Lung (tissue), 12 donors: ENCODE measurements around the gene KRTAP12-3. TPM values are rescaled to one million over a fixed set of nuclear protein-coding genes. Genes with fewer than 3 reads are reported as not detected.

Experiments used
- ATAC-seq: fragments of 200-7000 bp; cut with Tn5 transposase; one replicate; pipeline ENCODE4 v1.9.1; 2020; ENCODE audit warnings: moderate number of reproducible peaks; ENCODE audit not compliant: insufficient read depth, low FRiP score
- DNase-seq, 3 donors: peaks; one replicate each; pipeline ENCODE4 v3.0.0-alpha.2; 2013 to 2017
- H3K27ac ChIP-seq, 2 donors: one replicate each; pipeline ENCODE4 v1.5.1; 2013; ENCODE audit warnings: mild to moderate bottlenecking in 2 of 2, moderate library complexity in 2 of 2, control low read depth in 1 of 2, inconsistent platforms in 1 of 2, low read depth in 1 of 2, low read length in 1 of 2
- H3K27me3 ChIP-seq, 3 donors: one replicate each; pipeline ENCODE4 v1.5.1; 2013; ENCODE audit warnings: low read length in 2 of 3; ENCODE audit not compliant: control insufficient read depth in 3 of 3, insufficient read depth in 3 of 3
- H3K36me3 ChIP-seq, 4 donors: one replicate each; pipeline ENCODE4 v1.5.1; 2013; ENCODE audit warnings: low read length in 4 of 4, mild to moderate bottlenecking in 1 of 4, moderate library complexity in 1 of 4; ENCODE audit not compliant: control insufficient read depth in 4 of 4, insufficient read depth in 4 of 4
- H3K4me1 ChIP-seq, 5 donors: one replicate each; pipeline ENCODE4 v1.5.1; 2013; ENCODE audit warnings: low read length in 5 of 5, mild to moderate bottlenecking in 2 of 5, moderate library complexity in 1 of 5; ENCODE audit not compliant: control insufficient read depth in 5 of 5, insufficient read depth in 5 of 5
- H3K4me3 ChIP-seq: one replicate; pipeline ENCODE4 v1.5.1; 2013; ENCODE audit warnings: mild to moderate bottlenecking, control low read depth, moderate library complexity
- H3K9ac ChIP-seq, 2 donors: one replicate each; pipeline ENCODE4 v1.5.1; 2013; ENCODE audit warnings: low read length in 2 of 2, control low read depth in 1 of 2; ENCODE audit not compliant: insufficient read depth in 1 of 2
- H3K9me3 ChIP-seq, 4 donors: one replicate each; pipeline ENCODE4 v1.5.1; 2013; ENCODE audit warnings: low read length in 3 of 4, mild to moderate bottlenecking in 1 of 4, moderate library complexity in 1 of 4; ENCODE audit not compliant: control insufficient read depth in 4 of 4, insufficient read depth in 3 of 4
- CTCF ChIP-seq: IDR thresholded peaks from 2 replicates; pipeline ENCODE4 v1.5.1; 2012; ENCODE audit warnings: mild to moderate bottlenecking; ENCODE audit errors: control extremely low read depth, extremely low read depth
- WGBS, 2 donors: extraction: QIAGEN DNeasy Blood & Tissue Kit; methylation state at CpG; one replicate each; pipeline ENCODE4 v1.1.7; 2013; 5-methylcytosine and 5-hydroxymethylcytosine counted together
- polyA plus RNA-seq, 2 donors: library from polyadenylated mRNA; stranded (reverse); fragments of 200-250 nt; gene quantifications; one replicate each; pipeline ENCODE4 v1.2.1, GENCODE V29; 2013
- total RNA-seq, 2 donors: library from RNA; depleted of rRNA in 1 of 2; stranded (reverse); fragments of >200 nt in 1 of 2; gene quantifications; one replicate each; pipeline ENCODE4 v1.2.1, GENCODE V29; 2014 to 2021
- donor health status: control.
- donor health status: control.
- donor health status: Bipolar disorder and iron deficiency.
- donor health status: healthy.
- donor health status: DM: yes; HTN: yes; CAD: no.

The KRTAP12-3 gene
- total and polyA plus RNA-seq, 4 donors = not detected

GRCh38 chr21:44653123-44653522, 4.6 kb upstream of the KRTAP12-3 start:
- no peak for ATAC-seq
- TF ChIP-seq CTCF = no peak
- H3K9me3 ChIP-seq = peaks cover 0 to 10% (median 2%) of the 10 kb centered on the region in 4 donors
- H3K4me3 ChIP-seq = no peak overlapping the region
- H3K27me3 ChIP-seq = no peaks in the 10 kb centered on the region
- no peak overlapping the region for H3K27ac ChIP-seq
- 63 to 68% methylated on average over 14 of the region's 14 CpGs for whole genome bisulfite sequencing, 2 donors
- H3K4me1 ChIP-seq = peaks cover 0 to 1% (median 0%) of the 10 kb centered on the region in 5 donors
- DNase-seq = peak in 2 of 3 donors; percentile 9 to 10
- no peak overlapping the region for H3K9ac ChIP-seq
- H3K36me3 ChIP-seq = no peaks in the 10 kb centered on the region

DNA sequence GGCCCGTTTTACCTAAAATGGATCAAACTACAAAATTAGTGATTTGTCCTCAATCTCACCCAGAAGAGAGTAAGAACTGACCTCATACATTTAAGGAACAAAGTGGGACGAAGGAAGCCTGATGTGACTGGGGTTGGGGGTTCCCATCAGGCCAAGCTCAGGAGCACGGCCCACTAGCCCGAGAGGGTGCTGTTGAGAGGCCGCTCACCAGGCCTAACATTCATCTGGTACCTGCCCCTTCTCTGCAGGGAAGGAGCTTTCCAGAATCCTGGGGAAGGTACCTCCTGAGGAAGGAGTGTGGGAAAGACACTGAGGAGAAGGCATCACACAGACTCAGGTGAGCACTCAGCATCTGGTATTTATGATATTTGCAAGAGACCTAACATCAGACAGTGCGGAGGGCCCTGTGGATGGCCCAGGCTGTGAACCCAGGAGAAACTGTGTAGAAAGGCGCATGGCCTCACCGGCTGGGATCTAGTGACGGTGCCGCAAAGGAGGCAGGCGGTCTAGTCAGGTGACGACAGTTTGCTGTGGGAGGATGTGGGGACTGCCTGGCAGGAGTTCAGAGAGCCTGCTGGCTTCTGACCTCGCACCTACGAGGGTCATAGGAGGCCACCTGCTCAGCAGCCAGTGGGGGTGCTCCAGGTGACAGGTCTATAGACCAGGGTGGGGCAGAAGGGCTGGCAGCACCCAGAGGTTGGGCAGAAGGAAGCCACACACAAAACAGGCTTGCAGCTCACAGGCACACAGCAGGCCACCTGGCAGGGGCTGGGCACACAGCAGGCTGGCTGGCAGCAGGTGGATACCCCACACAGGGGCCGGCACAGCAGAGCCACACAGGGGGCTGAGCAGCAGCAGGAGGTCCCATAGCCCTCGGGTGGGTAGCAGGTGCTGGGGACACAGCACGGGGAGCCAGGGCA, 3.8 kb upstream of the KRTAP12-3 start:
- TF ChIP-seq CTCF = no peak
- Histone ChIP-seq H3K27me3 (no peaks in the 10 kb centered on the region), H3K27ac (no peak overlapping the region), H3K9me3 (peaks cover 0 to 10% (median 2%) of the 10 kb centered on the region in 4 donors), H3K9ac (no peak overlapping the region), H3K4me1 (peaks cover 0 to 1% (median 0%) of the 10 kb centered on the region in 5 donors), H3K36me3 (no peaks in the 10 kb centered on the region), H3K4me3 (no peak overlapping the region)
- no peak for ATAC-seq
- 79 to 86% methylated on average over 17 of the region's 17 CpGs for WGBS, 2 donors
- no peak for DNase-seq

- WGBS, 2 donors = 66 to 73% methylated on average over 9 of the region's 9 CpGs
- no peaks in the 10 kb centered on the region for H3K36me3 ChIP-seq
Measured at GRCh38 chr21:44654576-44655175, 3.1 kb upstream of the KRTAP12-3 start, which contains the start of gene KRTAP12-4. KRTAP12-4 (minus strand) TSS chr21:44654659; CDS start chr21:44654614, 45 bp downstream.

More at GRCh38 chr21:44654576-44655175, 3.1 kb upstream of the KRTAP12-3 start, which contains the start of gene KRTAP12-4:
- no peak within 1 kb of the TSS for H3K27ac ChIP-seq
- DNase-seq = no peak
- H3K27me3 ChIP-seq = no peaks in the 10 kb centered on the region
- no peak within 1 kb of the TSS for H3K4me3 ChIP-seq
- ATAC-seq = no peak
- peaks cover 0 to 1% (median 0%) of the 10 kb centered on the region in 5 donors for H3K4me1 ChIP-seq
- H3K9ac ChIP-seq = no peak within 1 kb of the TSS
- H3K9me3 ChIP-seq = peaks cover 0 to 12% (median 2%) of the 10 kb centered on the region in 4 donors
- TF ChIP-seq CTCF = no peak
